K562 (cell line): ENCODE results near the gene KRT83. TPM values are rescaled to one million over a fixed set of nuclear protein-coding genes. Genes with fewer than 3 reads are reported as not detected.

Source experiments
- ATAC-seq: fragments of 200-7000 bp; cut with Tn5 transposase; 3 replicates; pipeline ENCODE4 v1.9.1; 2020; ENCODE audit warnings: moderate library complexity
- BruUV-seq: library from RNA; stranded (reverse); fragments of 400-500 nt; replicated peaks from 2 replicates; lab custom pipeline; 2021; lab: Mats Ljungman, UMichigan
- CTCF ChIA-PET: fragments of 300-600 bp; formaldehyde crosslinking; extraction: SDS; loops from one replicate; lab custom pipeline; 2021; ENCODE audit warnings: low intra/inter-chr PET ratio; lab: Yijun Ruan, JAX
- POLR2A ChIA-PET: fragments of 300-600, 350-650 bp; sonication (Branson Sonifier 250); formaldehyde crosslinking; extraction: SDS; loops from one replicate; lab custom pipeline; 2021; ENCODE audit warnings: antibody characterized with exemption, inconsistent platforms; lab: Yijun Ruan, JAX
- DNase-seq, 4 experiments: peaks; one replicate each; pipeline versions ENCODE4 v3.0.0 to v3.0.0-alpha.2; 2011 to 2018; ENCODE audit warnings: low spot score in 3 of 4, mixed read lengths in 3 of 4; ENCODE audit errors: extremely low read depth in 1 of 4
- FAIRE-seq: peaks from 2 replicates; lab custom pipeline; 2011; peaks lifted over from hg19 to GRCh38; lab: Jason Lieb, UNC
- H2AFZ ChIP-seq: 2 replicates; pipeline ENCODE4 v1.6.0; 2011; ENCODE audit warnings: low read depth, low read length, control low read depth, inconsistent platforms
- H3K27ac ChIP-seq: fragments of 200-600 bp; 3 replicates; pipeline ENCODE4 v1.8.0; 2011; ENCODE audit warnings: low read depth, mild to moderate bottlenecking, control low read depth, inconsistent platforms, low read length, moderate library complexity, mixed read lengths; ENCODE audit errors: extremely low read depth
- H3K27me3 ChIP-seq, 2 experiments: fragments of 300-600 bp in 1 of 2; 2 replicates in 1 of 2; 3 replicates in 1 of 2; pipeline versions ENCODE4 v1.6.0 to v1.8.0; 2011; ENCODE audit warnings: inconsistent platforms in 2 of 2, low read length in 2 of 2, mild to moderate bottlenecking in 1 of 2, mixed read lengths in 1 of 2, moderate library complexity in 1 of 2; ENCODE audit not compliant: control insufficient read depth in 2 of 2, insufficient read depth in 2 of 2
- H3K36me3 ChIP-seq: fragments of 300-600 bp; 3 replicates; pipeline ENCODE4 v1.8.0; 2011; ENCODE audit warnings: mild to moderate bottlenecking, low read length, inconsistent platforms; ENCODE audit not compliant: control insufficient read depth, insufficient read depth
- H3K4me1 ChIP-seq, 2 experiments: fragments of 200-600 bp in 1 of 2; replicated peaks in 1 of 2; 2 replicates in 1 of 2; 3 replicates in 1 of 2; pipeline versions ENCODE4 v1.5.1 to v1.8.0; 2011; ENCODE audit warnings: inconsistent platforms in 2 of 2, low read length in 2 of 2, mild to moderate bottlenecking in 1 of 2, mixed read lengths in 1 of 2, moderate library complexity in 1 of 2; ENCODE audit not compliant: control insufficient read depth in 2 of 2, insufficient read depth in 2 of 2
- H3K4me2 ChIP-seq: 2 replicates; pipeline ENCODE4 v1.6.1; 2011; ENCODE audit warnings: low read length, control low read depth, inconsistent platforms, mixed read lengths; ENCODE audit not compliant: insufficient read depth
- H3K4me3 ChIP-seq: fragments of 200-600 bp; sonication (generic), shearing (Covaris generic); 2 replicates; pipeline ENCODE4 v1.5.1; 2016; ENCODE audit warnings: control low read depth, inconsistent platforms
- H3K79me2 ChIP-seq: fragments of 200-600 bp; 3 replicates; pipeline ENCODE4 v1.8.0; 2011; ENCODE audit warnings: low read length, inconsistent platforms; ENCODE audit not compliant: control insufficient read depth, insufficient read depth
- H3K9ac ChIP-seq, 2 experiments: 2 replicates each; pipeline versions ENCODE4 v1.6.0 to v1.6.1; 2011; ENCODE audit warnings: low read depth in 2 of 2, low read length in 2 of 2, control low read depth in 1 of 2, inconsistent platforms in 1 of 2, mild to moderate bottlenecking in 1 of 2, mixed read lengths in 1 of 2; ENCODE audit not compliant: insufficient read depth in 1 of 2
- H3K9me1 ChIP-seq: one replicate; pipeline ENCODE4 v1.6.0; 2011; ENCODE audit warnings: inconsistent platforms, mild to moderate bottlenecking, low read length, moderate library complexity; ENCODE audit not compliant: control insufficient read depth, insufficient read depth
- H3K9me3 ChIP-seq: replicated peaks from 2 replicates; pipeline ENCODE4 v1.5.1; 2011; ENCODE audit warnings: low read depth, low read length, inconsistent platforms; ENCODE audit not compliant: control insufficient read depth, insufficient read depth
- H4K20me1 ChIP-seq: replicated peaks from 2 replicates; pipeline ENCODE4 v1.6.1; 2011; ENCODE audit warnings: low read length, inconsistent platforms, mixed read lengths; ENCODE audit not compliant: control insufficient read depth, insufficient read depth
- ID3 ChIP-seq, 2 experiments: fragments of 250-450 bp in 1 of 2; fragments of 450-650 bp in 1 of 2; sonication (Bioruptor Pico) in 1 of 2; IDR thresholded peaks; 2 replicates each; pipeline versions ENCODE4 v1.6.1 to v1.8.0; 2016 to 2021; ENCODE audit warnings: mild to moderate bottlenecking in 2 of 2, moderate library complexity in 2 of 2, missing compliant biosample characterization in 1 of 2, missing genetic modification characterization in 1 of 2
- LCOR ChIP-seq: sonication (generic); formaldehyde crosslinking; IDR thresholded peaks from 2 replicates; pipeline ENCODE4 v1.8.0; 2022; ENCODE audit warnings: mild to moderate bottlenecking, missing genetic modification reagents
- RBM22 ChIP-seq: fragments of 200-400 bp; formaldehyde crosslinking; IDR thresholded peaks from 2 replicates; pipeline ENCODE4 v1.6.1; 2018; ENCODE audit warnings: low read length, low read depth; ENCODE audit not compliant: poor library complexity, severe bottlenecking
- ZBTB40 ChIP-seq, 2 experiments: fragments of 450-650 bp in 1 of 2; sonication (generic) in 1 of 2; formaldehyde crosslinking in 1 of 2; IDR thresholded peaks; 2 replicates each; pipeline versions ENCODE4 v1.7.1 to v1.9.0; 2016 to 2022; ENCODE audit warnings: inconsistent platforms in 1 of 2, mild to moderate bottlenecking in 1 of 2, missing genetic modification reagents in 1 of 2
- ZNF77 ChIP-seq: fragments of 250-450 bp; sonication (Bioruptor Pico); IDR thresholded peaks from 2 replicates; pipeline ENCODE4 v1.5.0; 2020
- WGBS: fragments of 100-300 bp; shearing (Covaris generic); methylation state at CpG from one replicate; pipeline ENCODE4 v1.1.6; 2016; ENCODE audit warnings: low coverage, mixed read lengths; ENCODE audit not compliant: insufficient coverage; ENCODE audit errors: missing lambda C conversion rate; 5-methylcytosine and 5-hydroxymethylcytosine counted together
- in situ Hi-C: fragments of 300-500 bp; cut with MboI; formaldehyde crosslinking; loops from 4 replicates; pipeline ENCODE4 v1.15.0; 2018; ENCODE audit warnings: inconsistent platforms, mixed read lengths
- intact Hi-C: fragments of 100-400 bp; cut with micrococcal nuclease; formaldehyde crosslinking; loops from 2 replicates; pipeline ENCODE4 v1.14.2; 2022
- polyA plus RNA-seq, 8 experiments: library from polyadenylated mRNA; depleted of rRNA in 4 of 8; stranded (reverse) in 5 of 8; unstranded in 3 of 8; fragments of >200 nt; fragmentation: Nextera tagmentation in 2 of 8; fragmentation: Illumina TruSeq in 1 of 8; extraction: Ambion mirVana in 2 of 8; extraction: Trizol in 1 of 8; gene quantifications; 2 replicates each; pipeline versions ENCODE4 v1.2.1 to v1.2.3, GENCODE V29; 2011 to 2014; ENCODE audit warnings: inconsistent platforms in 1 of 8, missing spikeins in 1 of 8
- total RNA-seq, 7 experiments: library from RNA; depleted of rRNA in 6 of 7; stranded (reverse); fragments of >200 nt in 6 of 7; fragmentation: Illumina TruSeq in 2 of 7; extraction: Trizol in 2 of 7; gene quantifications; 2 replicates each; pipeline versions ENCODE4 v1.2.1 to v1.2.3, GENCODE V29; 2011 to 2021; ENCODE audit warnings: low replicate concordance in 1 of 7
- TF ChIP-seq, protein P1 (sequence below), 2 experiments: fragments of 450-650 bp in 1 of 2; sonication (generic) in 1 of 2; formaldehyde crosslinking in 1 of 2; IDR thresholded peaks in 1 of 2; conservative IDR thresholded peaks in 1 of 2; 2 replicates each; pipeline versions ENCODE4 v1.6.1 to v1.8.1; 2016 to 2023; ENCODE audit warnings: mild to moderate bottlenecking in 2 of 2, moderate library complexity in 2 of 2, inconsistent platforms in 1 of 2, missing genetic modification reagents in 1 of 2

The KRT83 gene
- total and polyA plus RNA-seq, 9 of the 15 experiments (the other 6 are each of a cell fraction or from before 2014, with no cell fraction given), result not detected

DNA sequence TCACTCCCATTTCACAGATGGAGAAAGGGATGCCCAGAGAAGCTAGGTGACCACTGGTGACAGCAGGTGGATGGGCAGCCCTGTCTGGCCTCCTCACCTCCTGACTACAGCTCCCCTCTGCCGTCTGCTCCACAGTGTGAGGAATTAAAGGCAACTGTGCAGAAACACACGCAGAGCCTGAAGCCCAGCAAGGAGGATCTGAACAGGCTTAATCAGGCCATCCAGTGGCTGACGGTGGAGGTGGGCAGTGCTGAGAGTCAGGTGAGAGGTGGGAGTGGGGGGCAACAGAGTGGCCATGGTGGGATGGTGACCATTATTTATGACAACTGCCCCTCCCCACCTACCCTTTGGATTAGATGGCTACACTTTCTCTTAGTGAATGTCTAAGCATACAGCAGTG is 45.5 kb downstream of the KRT83 start:
- Histone ChIP-seq H3K36me3 (no peaks in the 10 kb centered on the region), H2AFZ (no peak overlapping the region), H3K79me2 (no peaks in the 10 kb centered on the region), H3K9me3 (no peaks in the 10 kb centered on the region), H3K27ac (no peak overlapping the region), H3K9ac (no peak overlapping the region), H4K20me1 (no peaks in the 10 kb centered on the region; the same call in 1 of the 2 replicates), H3K9me1 (no peaks in the 10 kb centered on the region), H3K4me1 (peaks cover 6 to 15% of the 10 kb centered on the region in 2 experiments; a peak in 4 of 5 replicates), H3K4me2 (no peak overlapping the region), H3K4me3 (no peak overlapping the region), H3K27me3 (peaks cover 0 to 22% of the 10 kb centered on the region in 2 experiments; a peak in 2 of 5 replicates)
- DNase-seq, result no peak
- ATAC-seq, result no peak
- BruUV-seq, result no TSS peak
- in situ Hi-C loops, result no loop called here
- 0% methylated on average over 3 of the region's 3 CpGs for WGBS
- intact Hi-C loops, result no loop called here
- no peak for FAIRE-seq
- ChIA-PET POLR2A (interaction anchor here (0.6 kb wide), 1 partner anchor 36 kb away, joined by 3 read pairs; no protein-coding TSS in a partner anchor), CTCF (no interaction called here)
- TF ChIP-seq RBM22 (no peak), ZBTB40 (IDR thresholded peaks at IDR 0.05) (no peak), ZBTB40 (CRISPR knock-in tag; IDR thresholded peaks at IDR 0.05) (no peak), ID3 (CRISPR knock-in tag; IDR thresholded peaks at IDR 0.05) (no peak), ID3 (tag; IDR thresholded peaks at IDR 0.05) (no peak), ZNF77 (CRISPR knock-in tag) (no peak), LCOR (no peak)
- TF ChIP-seq, protein P1, sequence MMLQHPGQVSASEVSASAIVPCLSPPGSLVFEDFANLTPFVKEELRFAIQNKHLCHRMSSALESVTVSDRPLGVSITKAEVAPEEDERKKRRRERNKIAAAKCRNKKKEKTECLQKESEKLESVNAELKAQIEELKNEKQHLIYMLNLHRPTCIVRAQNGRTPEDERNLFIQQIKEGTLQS (IDR thresholded peaks at IDR 0.05), result no peak
- TF ChIP-seq, protein P1 (CRISPR knock-in tag; conservative IDR thresholded peaks at IDR 0.05), result no peak
